ENCODE measurements around the gene PDE11A.
"Not testable (repeated sequence)": the region's sequence is repeated elsewhere in the genome, so short reads cannot be mapped to it uniquely, and the experiment has no call there.

The PDE11A gene

GRCh38 chr2:178008636-178009289, 63.8 kb downstream of the PDE11A start:
- DNase-seq (ENCODE audit: low read depth, low spot score): peak; percentile 95

GRCh38 chr2:178006710-178007109, 65.9 kb downstream of the PDE11A start:
- peak; percentile 41 for DNase-seq (ENCODE audit: low read depth, low spot score)

- no peak for DNase-seq (ENCODE audit: low read depth, low spot score)
Measured at GRCh38 chr2:178005756-178006155, 66.8 kb downstream of the PDE11A start.

- no peak for DNase-seq (ENCODE audit: low read depth, low spot score)
Measured at GRCh38 chr2:178002038-178002437, 70.5 kb downstream of the PDE11A start.

GRCh38 chr2:177998996-177999395, 73.6 kb downstream of the PDE11A start:
- no peak for DNase-seq (ENCODE audit: low read depth, low spot score)

GRCh38 chr2:177998006-177998405, 74.6 kb downstream of the PDE11A start:
- DNase-seq (ENCODE audit: low read depth, low spot score): peak; percentile 70

GRCh38 chr2:177992992-177993391, 79.6 kb downstream of the PDE11A start:
- DNase-seq (ENCODE audit: low read depth, low spot score): no peak

GRCh38 chr2:177989029-177989885, 83.3 kb downstream of the PDE11A start:
- peak; percentile 69 for DNase-seq (ENCODE audit: low read depth, low spot score)

- peak; percentile 75 for DNase-seq (ENCODE audit: low read depth, low spot score)
Measured at GRCh38 chr2:177984749-177985148, 87.8 kb downstream of the PDE11A start.

- DNase-seq (ENCODE audit: low read depth, low spot score): peak; percentile 80
Measured at GRCh38 chr2:177983183-177983788, 89.3 kb downstream of the PDE11A start.

GRCh38 chr2:177972782-177973181, 99.8 kb downstream of the PDE11A start:
- no peak for DNase-seq (ENCODE audit: low read depth, low spot score)

GRCh38 chr2:177972123-177972522, 100.5 kb downstream of the PDE11A start:
- no peak for DNase-seq (ENCODE audit: low read depth, low spot score)

- DNase-seq (ENCODE audit: low read depth, low spot score): no peak
Measured at GRCh38 chr2:177970670-177971454, 101.7 kb downstream of the PDE11A start.

GRCh38 chr2:177964892-177965291, 107.7 kb downstream of the PDE11A start:
- no peak for DNase-seq (ENCODE audit: low read depth, low spot score)

- DNase-seq (ENCODE audit: low read depth, low spot score): no peak
Measured at GRCh38 chr2:177952151-177952550, 120.4 kb downstream of the PDE11A start.

GRCh38 chr2:177947598-177947997, 125.0 kb downstream of the PDE11A start:
- not testable (repeated sequence) for DNase-seq (ENCODE audit: low read depth, low spot score)

GRCh38 chr2:177944530-177944929, 128.0 kb downstream of the PDE11A start:
- not testable (repeated sequence) for DNase-seq (ENCODE audit: low read depth, low spot score)

GRCh38 chr2:177942731-177943130, 129.8 kb downstream of the PDE11A start:
- no peak for DNase-seq (ENCODE audit: low read depth, low spot score)

- no peak for DNase-seq (ENCODE audit: low read depth, low spot score)
Measured at GRCh38 chr2:177939211-177939610, 133.4 kb downstream of the PDE11A start.

- DNase-seq (ENCODE audit: low read depth, low spot score): no peak
Measured at GRCh38 chr2:177930916-177931315, 141.7 kb downstream of the PDE11A start.

GRCh38 chr2:177929662-177930522, 142.7 kb downstream of the PDE11A start:
- DNase-seq (ENCODE audit: low read depth, low spot score): peak; percentile 14

All from astrocyte of the hippocampus (primary cell).